CD8-positive, alpha-beta memory T cell (primary cell): ENCODE results near the gene RASGRF1. TPM values are rescaled to one million over a fixed set of nuclear protein-coding genes. Genes with fewer than 3 reads are reported as not detected.
"Not testable (repeated sequence)": the region's sequence is repeated elsewhere in the genome, so short reads cannot be mapped to it uniquely, and the experiment has no call there.

Experiments
- CTCF ChIA-PET: fragments of 350-600 bp; sonication (Branson Sonifier 250); formaldehyde crosslinking; loops from one replicate; lab custom pipeline; 2021; ENCODE audit warnings: antibody characterized with exemption; lab: Charles Lee
- POLR2A ChIA-PET: fragments of 350-600 bp; sonication (Branson Sonifier 250); formaldehyde crosslinking; loops from one replicate; lab custom pipeline; 2021; ENCODE audit warnings: antibody characterized with exemption; lab: Charles Lee
- DNase-seq, 5 donors: peaks; one replicate each; pipeline versions ENCODE4 v3.0.0 to v3.0.0-alpha.2; 2020 to 2022; ENCODE audit warnings: mixed read lengths in 1 of 5
- H3K27ac ChIP-seq: one replicate; pipeline ENCODE4 v1.7.0; 2013; ENCODE audit warnings: low read depth, mild to moderate bottlenecking, low read length, moderate library complexity
- H3K27me3 ChIP-seq: 2 replicates; pipeline ENCODE4 v1.7.0; 2013; ENCODE audit warnings: low read length, mild to moderate bottlenecking; ENCODE audit not compliant: insufficient read depth, poor library complexity, severe bottlenecking
- H3K36me3 ChIP-seq: 2 replicates; pipeline ENCODE4 v1.7.0; 2013; ENCODE audit warnings: mild to moderate bottlenecking, low read length, moderate library complexity; ENCODE audit not compliant: insufficient read depth
- H3K4me1 ChIP-seq: 2 replicates; pipeline ENCODE4 v1.7.0; 2013; ENCODE audit warnings: mild to moderate bottlenecking, low read length, moderate library complexity; ENCODE audit not compliant: insufficient read depth
- H3K4me3 ChIP-seq: 2 replicates; pipeline ENCODE4 v1.7.0; 2013; ENCODE audit warnings: mild to moderate bottlenecking, low read length
- H3K9me3 ChIP-seq: 2 replicates; pipeline ENCODE4 v1.7.0; 2013; ENCODE audit warnings: mild to moderate bottlenecking, low read length
- H3K27ac Mint-ChIP-seq, 8 donors: one replicate each; pipeline ENCODE4 v1.8.0; 2020 to 2021; ENCODE audit warnings: mixed read lengths in 8 of 8, mild to moderate bottlenecking in 6 of 8, inconsistent platforms in 3 of 8, moderate library complexity in 3 of 8
- H3K27me3 Mint-ChIP-seq, 2 donors: one replicate each; pipeline ENCODE4 v1.8.0; 2020 to 2021; ENCODE audit warnings: mixed read lengths in 2 of 2, mild to moderate bottlenecking in 1 of 2, moderate library complexity in 1 of 2
- H3K36me3 Mint-ChIP-seq, 3 donors: one replicate each; pipeline ENCODE4 v1.8.0; 2020 to 2021; ENCODE audit warnings: mixed read lengths in 3 of 3, inconsistent platforms in 1 of 3, mild to moderate bottlenecking in 1 of 3
- H3K4me1 Mint-ChIP-seq, 3 donors: one replicate each; pipeline ENCODE4 v1.8.0; 2020 to 2021; ENCODE audit warnings: mixed read lengths in 3 of 3, inconsistent platforms in 1 of 3, mild to moderate bottlenecking in 1 of 3
- H3K4me3 Mint-ChIP-seq, 7 donors: one replicate each; pipeline ENCODE4 v1.8.0; 2020 to 2021; ENCODE audit warnings: mixed read lengths in 7 of 7, mild to moderate bottlenecking in 6 of 7, moderate library complexity in 4 of 7, inconsistent platforms in 2 of 7
- H3K9me3 Mint-ChIP-seq, 5 donors: one replicate each; pipeline ENCODE4 v1.8.0; 2020 to 2022; ENCODE audit warnings: mixed read lengths in 5 of 5, mild to moderate bottlenecking in 3 of 5, moderate library complexity in 2 of 5, inconsistent platforms in 1 of 5
- polyA plus RNA-seq: library from polyadenylated mRNA; unstranded; fragments of 300-500 nt; fragmentation: Illumina TruSeq; gene quantifications from one replicate; pipeline ENCODE4 v1.2.3, GENCODE V29; 2021
- total RNA-seq, 2 experiments: library from RNA; stranded (reverse); gene quantifications; one replicate each; pipeline ENCODE4 v1.2.3, GENCODE V29; 2021

Gene RASGRF1
- total and polyA plus RNA-seq, 3 experiments from 2014 or later, result not detected

GRCh38 chr15:79027532-79028410 lies 62.8 kb downstream of the RASGRF1 start:
- Mint-ChIP-seq H3K27ac (peak overlapping the region in 2 of 8 donors; percentile 58 to 85), H3K27me3 (peaks cover 10 to 22% of the 10 kb centered on the region in 2 donors), H3K4me3 (no peak overlapping the region), H3K9me3 (peaks cover 0 to 6% (median 3%) of the 10 kb centered on the region in 5 donors), H3K4me1 (no peaks in the 10 kb centered on the region), H3K36me3 (peaks cover 0 to 5% (median 0%) of the 10 kb centered on the region in 3 donors)
- Histone ChIP-seq H3K4me1 (no peaks in the 10 kb centered on the region), H3K27me3 (no peaks in the 10 kb centered on the region), H3K27ac (no peak overlapping the region), H3K4me3 (no peak overlapping the region), H3K9me3 (no peaks in the 10 kb centered on the region), H3K36me3 (no peaks in the 10 kb centered on the region)
- POLR2A ChIA-PET, result no interaction called here
- DNase-seq, result no peak
- CTCF ChIA-PET, result interaction anchor here (1.2 kb wide), 1 partner anchor 157 kb away, joined by 3 read pairs; no protein-coding TSS in a partner anchor

- H3K36me3 ChIP-seq, result no peaks in the 10 kb centered on the region
- no peak overlapping the region for H3K4me3 Mint-ChIP-seq
- no peak overlapping the region for H3K27ac Mint-ChIP-seq
- POLR2A ChIA-PET, result no interaction called here
- peaks cover 0 to 5% (median 0%) of the 10 kb centered on the region in 3 donors for H3K36me3 Mint-ChIP-seq
- DNase-seq, result no peak
- no peaks in the 10 kb centered on the region for H3K4me1 Mint-ChIP-seq
- peaks cover 10 to 23% of the 10 kb centered on the region in 2 donors for H3K27me3 Mint-ChIP-seq
- H3K27ac ChIP-seq, result no peak overlapping the region
- no peak overlapping the region for H3K4me3 ChIP-seq
- peaks cover 0 to 6% (median 3%) of the 10 kb centered on the region in 5 donors for H3K9me3 Mint-ChIP-seq
- CTCF ChIA-PET, result no interaction called here
- H3K27me3 ChIP-seq, result no peaks in the 10 kb centered on the region
- no peaks in the 10 kb centered on the region for H3K4me1 ChIP-seq
- H3K9me3 ChIP-seq, result no peaks in the 10 kb centered on the region
Measured at GRCh38 chr15:79025802-79026201, 64.8 kb downstream of the RASGRF1 start.

- H3K4me3 ChIP-seq, result no peak overlapping the region
- ChIA-PET POLR2A (no interaction called here), CTCF (no interaction called here)
- H3K27me3 Mint-ChIP-seq, result peaks cover 10 to 29% of the 10 kb centered on the region in 2 donors
- DNase-seq, result no peak
- peaks cover 0 to 5% (median 0%) of the 10 kb centered on the region in 3 donors for H3K36me3 Mint-ChIP-seq
- H3K36me3 ChIP-seq, result no peaks in the 10 kb centered on the region
- H3K4me1 ChIP-seq, result no peaks in the 10 kb centered on the region
- H3K9me3 ChIP-seq, result no peaks in the 10 kb centered on the region
- no peaks in the 10 kb centered on the region for H3K4me1 Mint-ChIP-seq
- no peak overlapping the region for H3K27ac Mint-ChIP-seq
- H3K27me3 ChIP-seq, result no peaks in the 10 kb centered on the region
- peaks cover 0 to 6% (median 3%) of the 10 kb centered on the region in 5 donors for H3K9me3 Mint-ChIP-seq
- no peak overlapping the region for H3K4me3 Mint-ChIP-seq
- no peak overlapping the region for H3K27ac ChIP-seq
Measured at GRCh38 chr15:79025201-79025600, 65.4 kb downstream of the RASGRF1 start.

- H3K4me3 Mint-ChIP-seq, H3K36me3 Mint-ChIP-seq, H3K27ac ChIP-seq, DNase-seq, H3K4me1 ChIP-seq, H3K27me3 ChIP-seq, CTCF ChIA-PET, H3K36me3 ChIP-seq, H3K9me3 Mint-ChIP-seq, H3K4me3 ChIP-seq, H3K9me3 ChIP-seq, POLR2A ChIA-PET, H3K4me1 Mint-ChIP-seq: not testable (repeated sequence)
- Mint-ChIP-seq H3K27ac (peak overlapping the region in 1 of 8 donors; percentile 4), H3K27me3 (peaks cover 10 to 29% of the 10 kb centered on the region in 2 donors)
Measured at GRCh38 chr15:79024493-79024892, 66.1 kb downstream of the RASGRF1 start.

- H3K36me3 Mint-ChIP-seq, result peaks cover 0 to 5% (median 0%) of the 10 kb centered on the region in 3 donors
- Histone ChIP-seq H3K9me3 (no peaks in the 10 kb centered on the region), H3K4me3 (no peak overlapping the region), H3K27me3 (no peaks in the 10 kb centered on the region), H3K27ac (no peak overlapping the region), H3K36me3 (no peaks in the 10 kb centered on the region), H3K4me1 (no peaks in the 10 kb centered on the region)
- H3K9me3 Mint-ChIP-seq, result peaks cover 0 to 6% (median 3%) of the 10 kb centered on the region in 5 donors
- POLR2A ChIA-PET, result no interaction called here
- no peak overlapping the region for H3K4me3 Mint-ChIP-seq
- CTCF ChIA-PET, result no interaction called here
- DNase-seq, result no peak
- H3K27ac Mint-ChIP-seq, result no peak overlapping the region
- H3K4me1 Mint-ChIP-seq, result no peaks in the 10 kb centered on the region
- H3K27me3 Mint-ChIP-seq, result peaks cover 10 to 29% of the 10 kb centered on the region in 2 donors
Measured at GRCh38 chr15:79023918-79024317, 66.7 kb downstream of the RASGRF1 start.

- DNase-seq, result no peak
- ChIA-PET POLR2A (no interaction called here), CTCF (no interaction called here)
- no peak overlapping the region for H3K4me3 ChIP-seq
- no peaks in the 10 kb centered on the region for H3K27me3 ChIP-seq
- H3K27ac ChIP-seq, result no peak overlapping the region
- Mint-ChIP-seq H3K36me3 (peaks cover 0 to 5% (median 0%) of the 10 kb centered on the region in 3 donors), H3K27ac (no peak overlapping the region), H3K4me1 (no peaks in the 10 kb centered on the region), H3K4me3 (no peak overlapping the region), H3K27me3 (peaks cover 10 to 29% of the 10 kb centered on the region in 2 donors), H3K9me3 (peaks cover 0 to 6% (median 3%) of the 10 kb centered on the region in 5 donors)
- no peaks in the 10 kb centered on the region for H3K4me1 ChIP-seq
- no peaks in the 10 kb centered on the region for H3K9me3 ChIP-seq
- no peaks in the 10 kb centered on the region for H3K36me3 ChIP-seq
Measured at GRCh38 chr15:79023546-79023890, 67.1 kb downstream of the RASGRF1 start.

- no peaks in the 10 kb centered on the region for H3K27me3 ChIP-seq
- DNase-seq, result no peak
- Mint-ChIP-seq H3K36me3 (peaks cover 0 to 2% (median 0%) of the 10 kb centered on the region in 3 donors), H3K27me3 (peaks cover 3 to 13% of the 10 kb centered on the region in 2 donors), H3K4me3 (no peak overlapping the region), H3K9me3 (peaks cover 0 to under 1% (median 0%) of the 10 kb centered on the region in 5 donors), H3K27ac (no peak overlapping the region), H3K4me1 (no peaks in the 10 kb centered on the region)
- ChIA-PET POLR2A (no interaction called here), CTCF (no interaction called here)
- no peak overlapping the region for H3K27ac ChIP-seq
- no peaks in the 10 kb centered on the region for H3K4me1 ChIP-seq
- no peak overlapping the region for H3K4me3 ChIP-seq
- H3K36me3 ChIP-seq, result no peaks in the 10 kb centered on the region
- H3K9me3 ChIP-seq, result no peaks in the 10 kb centered on the region
Measured at GRCh38 chr15:79018960-79019359, 71.6 kb downstream of the RASGRF1 start.

- H3K4me1 ChIP-seq, result no peaks in the 10 kb centered on the region
- no peak overlapping the region for H3K4me3 ChIP-seq
- ChIA-PET CTCF (no interaction called here), POLR2A (no interaction called here)
- H3K9me3 ChIP-seq, result no peaks in the 10 kb centered on the region
- H3K4me1 Mint-ChIP-seq, result no peaks in the 10 kb centered on the region
- no peaks in the 10 kb centered on the region for H3K36me3 Mint-ChIP-seq
- no peak overlapping the region for H3K27ac ChIP-seq
- no peaks in the 10 kb centered on the region for H3K36me3 ChIP-seq
- DNase-seq, result no peak
- no peak overlapping the region for H3K4me3 Mint-ChIP-seq
- H3K27me3 ChIP-seq, result no peaks in the 10 kb centered on the region
- H3K27ac Mint-ChIP-seq, result no peak overlapping the region
- H3K27me3 Mint-ChIP-seq, result peaks cover 0 to 10% of the 10 kb centered on the region in 2 donors
- no peaks in the 10 kb centered on the region for H3K9me3 Mint-ChIP-seq
Measured at GRCh38 chr15:79017953-79018352, 72.6 kb downstream of the RASGRF1 start.
